D721Med (cell line): ENCODE measurements around the gene PTPRB.

ENCODE experiments used
- DNase-seq: peaks from one replicate; pipeline ENCODE4 v3.0.0; 2011; ENCODE audit warnings: low spot score; ENCODE audit not compliant: insufficient read length
- FAIRE-seq: peaks from 2 replicates; lab custom pipeline; 2011; peaks lifted over from hg19 to GRCh38; lab: Jason Lieb, UNC
- TF ChIP-seq, protein P1 (sequence below): IDR thresholded peaks from 2 replicates; pipeline ENCODE4 v1.5.1; 2012; ENCODE audit warnings: mild to moderate bottlenecking, control low read depth; ENCODE audit not compliant: insufficient read depth; ENCODE audit errors: missing control alignments

PTPRB gene

DNA sequence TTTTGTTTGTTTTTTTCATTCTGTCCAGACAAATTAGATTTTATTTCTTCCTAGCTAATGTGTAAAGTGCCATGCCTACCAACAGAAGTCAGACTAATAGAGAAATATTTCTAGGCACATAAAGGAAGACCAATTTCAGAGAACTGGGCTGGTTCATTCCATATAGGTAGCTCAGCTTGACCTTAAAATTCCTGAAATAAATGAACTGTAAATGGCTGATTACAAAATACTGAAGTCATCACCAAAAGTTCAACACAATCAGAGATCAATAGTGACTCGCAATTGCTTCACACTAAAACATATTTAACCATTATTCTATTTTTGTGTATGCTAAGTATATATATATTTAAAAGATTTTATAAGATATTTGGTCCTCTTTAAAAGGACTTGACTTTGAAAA is 34.2 kb downstream of the PTPRB start:
- TF ChIP-seq, protein P1, sequence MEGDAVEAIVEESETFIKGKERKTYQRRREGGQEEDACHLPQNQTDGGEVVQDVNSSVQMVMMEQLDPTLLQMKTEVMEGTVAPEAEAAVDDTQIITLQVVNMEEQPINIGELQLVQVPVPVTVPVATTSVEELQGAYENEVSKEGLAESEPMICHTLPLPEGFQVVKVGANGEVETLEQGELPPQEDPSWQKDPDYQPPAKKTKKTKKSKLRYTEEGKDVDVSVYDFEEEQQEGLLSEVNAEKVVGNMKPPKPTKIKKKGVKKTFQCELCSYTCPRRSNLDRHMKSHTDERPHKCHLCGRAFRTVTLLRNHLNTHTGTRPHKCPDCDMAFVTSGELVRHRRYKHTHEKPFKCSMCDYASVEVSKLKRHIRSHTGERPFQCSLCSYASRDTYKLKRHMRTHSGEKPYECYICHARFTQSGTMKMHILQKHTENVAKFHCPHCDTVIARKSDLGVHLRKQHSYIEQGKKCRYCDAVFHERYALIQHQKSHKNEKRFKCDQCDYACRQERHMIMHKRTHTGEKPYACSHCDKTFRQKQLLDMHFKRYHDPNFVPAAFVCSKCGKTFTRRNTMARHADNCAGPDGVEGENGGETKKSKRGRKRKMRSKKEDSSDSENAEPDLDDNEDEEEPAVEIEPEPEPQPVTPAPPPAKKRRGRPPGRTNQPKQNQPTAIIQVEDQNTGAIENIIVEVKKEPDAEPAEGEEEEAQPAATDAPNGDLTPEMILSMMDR = no peak
- DNase-seq (no peak), FAIRE-seq (no peak)

DNA sequence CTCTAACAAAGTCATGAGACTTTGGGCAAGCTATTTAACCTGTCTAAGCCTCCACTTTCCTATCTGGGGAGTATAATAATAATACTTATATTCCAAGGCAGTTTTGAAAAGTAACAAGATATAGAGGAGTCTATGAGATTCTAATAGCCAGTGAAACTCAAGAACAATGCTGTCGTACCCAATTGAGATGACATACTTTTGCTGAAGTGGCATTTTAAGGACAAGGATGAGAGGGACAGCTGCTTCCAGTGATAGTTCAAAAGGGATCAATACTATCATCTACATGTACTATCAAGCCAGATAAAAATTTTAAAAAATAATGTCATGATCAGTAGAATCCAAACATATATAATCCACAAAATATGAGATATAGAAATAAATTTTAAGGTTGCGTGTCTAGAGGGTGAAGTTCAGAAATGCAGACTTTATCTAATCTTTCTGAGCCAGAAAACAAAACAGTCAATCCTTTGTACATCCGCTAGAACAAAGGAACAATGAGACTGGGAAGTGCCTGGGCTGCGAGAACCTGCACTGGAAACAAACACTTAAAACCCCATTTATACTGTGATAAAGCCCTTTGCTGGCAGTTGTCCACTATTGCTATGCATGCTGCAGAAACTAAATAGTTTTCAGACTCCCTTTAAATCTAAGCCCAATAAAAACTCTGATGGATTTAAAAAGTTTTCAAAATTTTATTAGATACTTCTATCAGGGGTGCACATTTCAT is 38.6 kb downstream of the PTPRB start:
- DNase-seq (no peak), FAIRE-seq (no peak)
- TF ChIP-seq, protein P1 = no peak

DNA sequence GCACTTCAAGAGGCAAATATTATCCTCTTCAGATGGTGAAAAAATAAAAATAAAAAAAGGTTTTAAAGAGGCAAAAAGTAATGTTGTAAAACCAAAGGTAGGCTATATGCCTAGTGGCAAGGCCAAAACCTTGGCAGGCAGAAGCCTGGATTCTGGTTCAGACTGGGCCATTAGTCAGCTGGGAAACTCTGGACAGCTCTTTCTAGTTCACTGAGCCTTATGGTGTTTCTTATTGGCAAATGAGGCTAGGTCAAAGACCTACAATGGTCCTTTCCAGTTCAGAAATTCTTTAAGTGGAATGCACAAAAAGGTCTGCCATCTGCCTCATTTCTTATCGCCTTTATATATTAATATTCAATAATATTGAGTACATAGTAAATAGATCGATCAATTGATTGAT is 44.6 kb downstream of the PTPRB start:
- TF ChIP-seq, protein P1 = no peak
- FAIRE-seq (no peak), DNase-seq (no peak)

DNA sequence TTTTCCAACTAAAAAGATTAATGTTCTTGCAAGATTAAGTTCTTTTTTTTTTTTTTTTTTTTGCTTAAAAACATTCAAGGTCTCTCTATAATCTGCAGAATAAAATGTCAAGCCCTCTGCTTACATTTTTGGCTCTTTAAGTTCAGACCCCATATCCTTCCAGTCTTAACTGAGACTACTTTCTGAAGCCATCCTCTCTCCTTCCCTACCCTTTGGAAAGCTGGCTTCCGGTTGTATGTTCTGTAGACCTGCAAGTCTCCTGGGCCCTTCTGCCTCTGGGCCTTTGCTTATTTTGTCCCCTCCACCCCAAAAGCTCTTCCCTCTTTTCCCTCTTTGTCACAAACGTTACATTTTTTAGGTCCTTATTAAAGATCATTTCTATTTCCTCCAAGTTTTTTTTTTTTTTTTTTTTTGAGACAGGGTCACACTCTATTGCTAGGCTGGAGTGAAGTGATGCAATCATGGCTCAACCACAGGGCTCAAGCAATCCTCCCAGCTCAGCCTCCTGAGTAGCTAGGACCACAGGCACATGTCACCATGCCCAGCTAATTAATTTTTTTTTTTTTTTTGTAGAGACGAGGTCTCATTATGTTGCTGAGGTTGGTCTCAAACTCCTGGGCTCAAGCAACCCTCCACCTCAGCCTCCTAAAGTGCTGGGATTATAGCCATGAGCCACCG is 46.5 kb downstream of the PTPRB start:
- TF ChIP-seq, protein P1 = no peak
- DNase-seq (no peak), FAIRE-seq (no peak)

DNA sequence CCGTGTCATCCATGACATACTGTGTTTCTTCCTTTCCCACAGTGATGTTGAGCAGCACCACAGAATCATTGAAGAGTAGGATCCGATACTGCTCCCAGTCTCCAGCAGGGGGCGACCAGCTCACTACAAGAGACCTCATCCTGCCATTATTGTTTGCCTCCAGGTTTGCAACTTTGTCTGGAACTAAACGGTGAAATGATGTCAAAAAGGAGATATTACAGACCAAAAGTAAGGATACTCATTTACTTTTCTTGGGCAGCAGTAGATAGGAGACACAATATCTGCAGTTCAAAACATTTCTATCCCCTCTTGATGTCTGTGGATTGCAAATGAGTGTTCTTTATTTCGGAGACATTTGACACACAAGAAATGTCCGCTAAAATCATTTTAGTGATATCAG is 47.2 kb downstream of the PTPRB start:
- TF ChIP-seq, protein P1 = peak; percentile 85
- FAIRE-seq = no peak
- DNase-seq = no peak

DNA sequence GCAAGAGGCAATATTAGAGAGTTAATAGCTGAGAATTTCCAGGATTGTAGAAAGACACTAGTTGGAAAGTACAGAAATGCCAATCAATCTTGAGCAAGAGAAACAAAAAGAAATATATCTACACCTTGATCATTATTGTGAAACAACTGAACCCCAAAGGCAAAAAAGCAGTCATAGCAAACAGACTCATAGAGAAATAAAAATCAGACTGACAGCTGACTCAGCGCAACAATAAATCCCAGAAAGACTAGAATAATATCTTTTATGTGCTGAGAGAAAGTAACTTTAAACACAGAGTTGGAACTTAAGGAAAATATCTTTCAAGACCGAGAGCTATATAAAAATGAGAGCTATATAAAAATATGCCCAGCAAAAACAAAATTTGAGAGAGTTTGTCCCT is 52.9 kb downstream of the PTPRB start:
- no peak for DNase-seq

DNA sequence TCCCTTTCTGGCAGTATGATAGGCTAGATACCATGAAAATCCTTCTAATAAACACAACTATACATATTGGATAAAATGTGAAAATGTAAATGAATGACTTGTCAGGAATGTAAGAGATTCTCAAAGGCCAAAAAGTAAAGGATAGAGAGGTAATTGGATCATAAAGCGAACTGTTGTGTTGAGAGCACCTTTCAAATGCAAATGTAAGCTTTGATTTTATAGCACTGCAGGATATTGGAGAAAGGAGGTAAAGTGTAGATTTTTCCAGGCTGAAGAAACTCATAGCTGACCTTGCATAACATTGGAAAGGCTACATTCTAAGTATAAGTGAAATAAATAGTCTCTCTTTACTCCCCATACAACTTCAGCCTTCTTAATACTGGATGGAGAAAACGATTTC is 54.0 kb downstream of the PTPRB start:
- TF ChIP-seq, protein P1 = no peak
- no peak for FAIRE-seq
- no peak for DNase-seq

More for the DNA sequence above, 52.9 kb downstream of the PTPRB start:
- TF ChIP-seq, protein P1 = no peak
- no peak for FAIRE-seq
